MM.1S (cell line): ENCODE results near the gene SMR3A.

Source experiments
- DNase-seq: peaks from one replicate; pipeline ENCODE4 v3.0.0-alpha.2; 2015
- H2AFZ ChIP-seq: fragments of 300-600 bp; sonication (generic); 2 replicates; pipeline ENCODE4 v1.6.0; 2016; ENCODE audit warnings: antibody characterized with exemption, low read length
- H3F3A ChIP-seq: fragments of 300-600 bp; sonication (generic); 2 replicates; pipeline ENCODE4 v1.6.1; 2016; ENCODE audit warnings: mild to moderate bottlenecking, antibody characterized with exemption, low read length, moderate library complexity, mixed read lengths; ENCODE audit not compliant: insufficient read depth
- H3K27ac ChIP-seq: fragments of 300-600 bp; sonication (generic); 2 replicates; pipeline ENCODE4 v1.5.1; 2016; ENCODE audit warnings: mild to moderate bottlenecking, low read length
- H3K27me3 ChIP-seq: fragments of 300-600 bp; sonication (generic); replicated peaks from 2 replicates; pipeline ENCODE4 v1.6.0; 2016; ENCODE audit warnings: low read length; ENCODE audit not compliant: insufficient read depth
- H3K36me3 ChIP-seq: fragments of 300-600 bp; sonication (generic); replicated peaks from 2 replicates; pipeline ENCODE4 v1.6.1; 2016; ENCODE audit warnings: mild to moderate bottlenecking, low read length, mixed read lengths; ENCODE audit not compliant: insufficient read depth
- H3K4me1 ChIP-seq: fragments of 300-600 bp; sonication (generic); 2 replicates; pipeline ENCODE4 v1.6.1; 2016; ENCODE audit warnings: low read length, mixed read lengths
- H3K4me2 ChIP-seq: fragments of 300-600 bp; sonication (generic); 2 replicates; pipeline ENCODE4 v1.6.0; 2016; ENCODE audit warnings: low read depth, low read length
- H3K4me3 ChIP-seq: fragments of 300-600 bp; sonication (generic); 2 replicates; pipeline ENCODE4 v1.5.1; 2016; ENCODE audit warnings: low read length, mixed read lengths
- H3K79me2 ChIP-seq: fragments of 300-600 bp; sonication (generic); 2 replicates; pipeline ENCODE4 v1.6.1; 2016; ENCODE audit warnings: mixed run types, low read length, mixed read lengths
- H3K9ac ChIP-seq: fragments of 300-600 bp; sonication (generic); 2 replicates; pipeline ENCODE4 v1.6.1; 2016; ENCODE audit warnings: low read length, mixed read lengths
- H3K9me2 ChIP-seq: fragments of 300-600 bp; sonication (generic); replicated peaks from 2 replicates; pipeline ENCODE4 v1.6.1; 2016; ENCODE audit warnings: mild to moderate bottlenecking, low read length, mixed read lengths; ENCODE audit not compliant: insufficient read depth
- H3K9me3 ChIP-seq: fragments of 300-600 bp; sonication (generic); replicated peaks from 2 replicates; pipeline ENCODE4 v1.6.1; 2016; ENCODE audit warnings: mild to moderate bottlenecking, low read length, mixed read lengths; ENCODE audit not compliant: insufficient read depth
- H4K20me1 ChIP-seq: fragments of 300-600 bp; sonication (generic); 2 replicates; pipeline ENCODE4 v1.6.1; 2016; ENCODE audit warnings: mild to moderate bottlenecking, low read length, moderate library complexity, mixed read lengths; ENCODE audit not compliant: insufficient read depth
- CTCF ChIP-seq: fragments of 300-600 bp; sonication (generic); IDR thresholded peaks from 2 replicates; pipeline ENCODE4 v1.5.1; 2016; ENCODE audit warnings: antibody characterized with exemption, low read length, mixed read lengths
- EZH2 ChIP-seq: fragments of 300-600 bp; sonication (generic); optimal IDR thresholded peaks from 2 replicates; pipeline ENCODE3; 2017; ENCODE audit warnings: low read depth, mild to moderate bottlenecking, antibody characterized with exemption, low read length, mixed read lengths
- EZH2phosphoT487 ChIP-seq: fragments of 300-600 bp; sonication (generic); IDR thresholded peaks from 2 replicates; pipeline ENCODE4 v1.6.1; 2018; ENCODE audit warnings: antibody characterized with exemption, low read length

Gene SMR3A

GRCh38 chr4:70397580-70397979 is 37.0 kb downstream of the SMR3A start, which contains the start of gene OPRPN:
TSS of gene OPRPN (plus strand) at chr4:70397940. CDS start at chr4:70399286, 1,346 bp downstream.
- Histone ChIP-seq H3K4me2 (no peak within 1 kb of the TSS), H3K79me2 (no peaks in the 10 kb centered on the region), H2AFZ (no peak within 1 kb of the TSS), H3K4me1 (peaks cover 14% of the 10 kb centered on the region), H3K9me3 (no peaks in the 10 kb centered on the region), H3K36me3 (no peaks in the 10 kb centered on the region), H3K4me3 (no peak within 1 kb of the TSS), H3K27me3 (no peaks in the 10 kb centered on the region), H3K27ac (no peak within 1 kb of the TSS), H3F3A (no peaks in the 10 kb centered on the region), H3K9me2 (no peaks in the 10 kb centered on the region), H4K20me1 (no peaks in the 10 kb centered on the region), H3K9ac (no peak within 1 kb of the TSS)
- no peak for DNase-seq
- TF ChIP-seq EZH2phosphoT487 (no peak), EZH2 (no peak), CTCF (no peak)

GRCh38 chr4:70399319-70399718 is 38.8 kb downstream of the SMR3A start:
- H3F3A ChIP-seq: no peaks in the 10 kb centered on the region
- H3K79me2 ChIP-seq: no peaks in the 10 kb centered on the region
- H2AFZ ChIP-seq: no peak overlapping the region
- H3K27ac ChIP-seq: no peak overlapping the region
- H3K9ac ChIP-seq: no peak overlapping the region
- H3K9me2 ChIP-seq: no peaks in the 10 kb centered on the region
- no peak overlapping the region for H3K4me3 ChIP-seq
- peaks cover 7% of the 10 kb centered on the region for H3K4me1 ChIP-seq
- no peaks in the 10 kb centered on the region for H3K9me3 ChIP-seq
- no peaks in the 10 kb centered on the region for H4K20me1 ChIP-seq
- TF ChIP-seq EZH2phosphoT487: no peak
- TF ChIP-seq EZH2: no peak
- no peak for TF ChIP-seq CTCF
- DNase-seq: no peak
- H3K4me2 ChIP-seq: no peak overlapping the region
- no peaks in the 10 kb centered on the region for H3K36me3 ChIP-seq
- H3K27me3 ChIP-seq: no peaks in the 10 kb centered on the region

GRCh38 chr4:70402762-70403161 is 42.2 kb downstream of the SMR3A start:
- Histone ChIP-seq H3K4me2 (no peak overlapping the region), H3K27me3 (no peaks in the 10 kb centered on the region), H3K4me3 (no peak overlapping the region), H3K79me2 (no peaks in the 10 kb centered on the region), H3K9ac (no peak overlapping the region), H3K9me2 (no peaks in the 10 kb centered on the region), H3K27ac (no peak overlapping the region), H3K36me3 (no peaks in the 10 kb centered on the region), H3K9me3 (no peaks in the 10 kb centered on the region), H3K4me1 (no peaks in the 10 kb centered on the region), H2AFZ (no peak overlapping the region), H4K20me1 (no peaks in the 10 kb centered on the region), H3F3A (no peaks in the 10 kb centered on the region)
- TF ChIP-seq EZH2: no peak
- no peak for TF ChIP-seq CTCF
- TF ChIP-seq EZH2phosphoT487: no peak
- DNase-seq: no peak
